Activated T-helper 1 cell treated with anti-CD3 and anti-CD28 coated beads, Interleukin-2, amount 50 U/mL, for 16 hours (primary cell): ENCODE results near the gene MYO18B.

ENCODE experiments used
- DNase-seq, 2 donors: peaks; one replicate each; pipeline ENCODE4 v3.0.0-alpha.2; 2020; ENCODE audit warnings: low read depth in 1 of 2, low spot score in 1 of 2

The MYO18B gene

GRCh38 chr22:25844601-25845000 is 102.6 kb downstream of the MYO18B start:
- no peak for DNase-seq

DNA sequence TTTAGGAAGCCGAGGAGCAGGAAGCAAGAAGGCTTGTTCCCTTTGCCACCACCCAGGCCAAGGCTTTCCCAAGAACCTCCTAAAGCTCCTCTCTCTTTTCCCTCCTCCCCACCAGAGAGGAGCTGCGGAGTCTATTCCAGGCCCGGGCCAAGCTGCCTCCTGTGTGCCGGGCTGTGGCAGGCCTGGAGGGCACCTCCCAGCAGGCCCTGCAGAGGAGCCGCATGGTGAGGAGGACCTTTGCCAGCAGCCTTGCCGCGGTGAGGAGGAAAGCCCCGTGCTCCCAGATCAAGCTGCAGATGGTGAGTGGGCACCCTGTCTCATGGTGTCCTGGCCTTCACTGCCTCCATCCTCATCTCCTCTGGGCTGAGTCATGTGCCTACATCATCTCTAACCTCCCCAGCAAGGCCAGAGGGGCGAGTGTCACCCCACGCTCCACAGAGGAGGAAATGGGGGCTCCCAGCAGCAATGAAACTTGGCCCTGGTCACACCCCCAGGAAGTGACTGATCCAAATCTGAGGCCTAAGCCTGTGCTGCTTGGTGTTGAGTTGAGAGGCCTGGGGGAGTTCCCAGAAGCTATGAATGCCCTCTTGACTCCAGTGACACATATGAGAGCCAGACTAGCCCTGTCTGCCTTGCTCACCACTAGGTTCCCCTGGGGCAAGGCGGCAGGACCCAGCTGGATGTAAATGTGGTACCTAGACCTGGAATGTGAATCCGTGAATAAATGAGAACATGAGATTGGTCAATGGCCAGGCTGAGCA is 104.2 kb downstream of the MYO18B start:
- DNase-seq: no peak

GRCh38 chr22:25847451-25847850 is 105.5 kb downstream of the MYO18B start:
- no peak for DNase-seq

- DNase-seq: no peak
Measured at GRCh38 chr22:25848954-25849353, 107.0 kb downstream of the MYO18B start.

- DNase-seq: no peak
Measured at GRCh38 chr22:25849522-25849921, 107.5 kb downstream of the MYO18B start.

GRCh38 chr22:25852223-25852622 is 110.2 kb downstream of the MYO18B start:
- no peak for DNase-seq

GRCh38 chr22:25853078-25853477 is 111.1 kb downstream of the MYO18B start:
- no peak for DNase-seq

DNA sequence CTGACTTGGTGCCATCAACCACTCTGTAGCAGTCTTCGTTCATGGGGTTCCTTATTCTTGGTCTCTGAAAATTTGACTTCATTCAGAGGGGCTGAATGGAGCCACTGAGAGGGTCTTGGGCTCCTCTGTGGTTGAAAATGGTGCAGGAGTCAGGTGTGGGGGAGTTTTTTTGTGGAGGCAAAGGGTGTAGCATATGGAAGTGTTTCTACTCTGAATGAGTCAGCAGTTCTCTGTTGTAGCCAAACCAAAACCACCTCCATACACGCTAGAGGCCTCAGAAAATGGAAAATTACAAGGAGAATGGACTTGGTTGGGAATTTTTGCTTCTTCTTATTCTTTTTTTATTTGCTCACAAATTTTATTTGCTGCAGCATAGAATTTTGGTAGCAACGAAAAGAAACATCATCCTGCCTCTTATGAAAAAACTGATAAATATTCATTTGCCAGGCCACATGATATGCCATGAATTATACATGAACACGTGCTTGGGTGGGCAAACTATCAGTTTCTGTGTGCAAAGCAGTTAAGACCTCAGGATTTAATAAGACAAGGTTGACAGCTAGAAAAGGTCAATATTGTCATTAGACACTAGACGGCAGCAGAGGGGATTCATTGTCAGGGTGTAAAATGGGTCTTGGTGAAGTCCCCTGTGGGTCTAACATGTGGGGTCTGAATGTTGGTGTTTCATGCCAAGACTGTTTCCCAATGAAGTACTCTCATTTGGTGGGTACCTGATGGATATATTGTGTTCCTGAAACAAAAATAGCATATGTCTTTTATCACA is 111.7 kb downstream of the MYO18B start:
- no peak for DNase-seq

DNA sequence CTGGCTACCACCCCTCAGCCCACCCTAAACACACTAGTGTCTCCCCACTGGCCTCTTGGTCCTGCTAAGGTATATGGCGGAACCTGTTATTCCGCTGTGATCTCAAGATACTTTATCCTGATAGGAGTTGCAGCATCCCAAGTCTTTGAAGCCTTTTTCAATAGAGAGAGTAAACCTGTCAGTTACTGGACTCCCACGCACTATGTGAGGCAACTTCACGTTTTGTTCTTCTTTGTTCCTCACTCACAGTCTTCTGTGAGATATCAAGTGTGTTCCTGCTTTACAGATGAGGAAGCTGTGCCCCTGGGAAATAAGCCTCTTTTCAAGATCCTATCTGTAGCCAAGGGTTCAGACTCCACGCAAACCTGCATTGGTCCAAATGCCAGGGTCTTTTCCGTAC is 127.8 kb downstream of the MYO18B start:
- DNase-seq: no peak

- DNase-seq: no peak
Measured at GRCh38 chr22:25874327-25874726, 132.3 kb downstream of the MYO18B start.

DNA sequence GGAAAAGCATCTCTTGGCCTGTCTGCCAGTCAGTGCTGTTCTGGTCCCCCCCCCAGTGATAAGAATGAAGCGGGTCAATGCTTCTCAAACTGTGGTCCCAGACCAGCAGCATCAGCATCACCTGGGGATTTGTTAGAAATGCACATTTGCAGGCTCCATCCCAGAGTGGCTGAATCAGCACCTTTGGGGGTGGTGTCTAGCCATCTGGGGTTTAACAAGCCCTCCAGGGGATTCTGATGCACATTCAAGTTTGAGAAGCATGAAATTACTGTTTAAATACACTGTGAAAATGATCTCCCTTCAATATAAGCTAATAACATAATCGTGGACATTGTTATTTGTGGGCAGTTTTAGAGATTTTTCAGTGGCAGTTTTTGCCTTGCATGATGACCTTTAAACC is 133.5 kb downstream of the MYO18B start:
- no peak for DNase-seq

DNA sequence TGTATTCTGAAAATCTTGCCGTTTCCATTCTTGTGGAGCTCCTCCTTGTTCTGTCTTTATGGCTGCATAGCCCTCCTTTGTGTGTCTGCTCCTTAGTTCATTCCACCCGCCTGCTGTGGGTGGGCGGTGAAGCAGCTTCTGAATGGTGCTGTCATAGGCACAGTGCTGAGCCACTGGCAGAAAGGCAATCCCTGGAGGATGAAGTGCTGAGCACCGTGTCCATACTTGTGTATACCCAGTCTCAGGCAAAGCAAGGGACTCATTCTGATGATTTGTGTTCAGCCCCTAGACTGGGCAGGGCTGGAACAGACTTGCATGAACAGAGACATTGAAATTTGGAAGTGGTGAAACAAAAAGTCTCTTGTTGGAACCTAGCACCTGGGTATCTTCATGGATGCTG is 134.9 kb downstream of the MYO18B start:
- no peak for DNase-seq

GRCh38 chr22:25878933-25879332 is 136.9 kb downstream of the MYO18B start:
- DNase-seq: no peak

- no peak for DNase-seq
Measured at GRCh38 chr22:25880524-25880923, 138.5 kb downstream of the MYO18B start.

DNA sequence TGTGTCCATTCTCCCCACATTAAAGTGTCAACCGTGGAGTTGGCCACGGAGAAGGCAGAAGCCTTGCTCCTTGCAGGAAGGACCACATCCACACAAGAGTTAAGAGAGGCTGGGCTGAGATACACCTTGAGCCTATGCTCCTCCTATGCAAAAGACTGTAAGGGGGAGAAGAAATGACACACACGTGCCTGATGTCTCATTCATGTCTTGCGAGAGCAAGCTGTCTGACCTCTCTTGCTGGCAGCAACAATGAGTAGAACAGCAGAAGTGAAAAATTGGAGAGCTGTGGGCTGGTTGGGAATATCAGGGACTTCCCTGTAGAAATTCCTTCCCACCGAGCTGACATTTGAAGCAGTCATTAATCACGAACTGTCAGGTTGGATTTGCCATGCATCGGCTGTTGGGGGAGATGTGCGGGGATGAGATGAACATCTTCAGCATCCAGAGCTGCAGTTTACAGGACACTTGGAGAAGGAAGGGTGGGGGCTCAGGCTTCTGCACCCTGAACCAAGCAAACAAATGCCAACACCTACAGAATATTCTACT is 139.3 kb downstream of the MYO18B start:
- no peak for DNase-seq

GRCh38 chr22:25882360-25882759 is 140.4 kb downstream of the MYO18B start:
- no peak for DNase-seq

DNA sequence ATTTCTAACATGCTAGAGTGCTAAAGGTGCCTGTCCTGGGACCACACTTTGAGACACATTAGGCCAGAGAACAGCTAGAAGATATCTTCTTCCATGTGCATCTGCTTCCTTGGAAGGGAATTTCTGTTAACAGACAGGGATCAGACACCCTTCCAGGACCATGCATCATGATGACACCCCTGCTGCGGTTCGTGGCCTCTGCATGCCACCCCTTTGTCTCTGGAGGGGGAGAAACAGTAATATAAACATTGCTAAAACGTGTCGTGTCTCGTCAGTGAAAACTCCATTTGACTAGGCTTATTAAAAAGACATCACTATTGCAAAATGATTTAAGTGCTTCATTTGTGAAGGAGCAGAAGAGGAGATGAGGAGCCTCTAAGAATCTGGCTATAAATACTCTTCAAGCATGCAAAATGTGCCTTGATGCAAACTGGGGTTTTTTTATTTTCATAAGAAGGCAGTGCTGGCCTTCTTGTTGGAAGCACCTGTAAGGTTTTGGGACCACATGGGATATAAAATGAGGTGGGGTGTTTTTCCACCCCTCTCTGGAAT is 141.6 kb downstream of the MYO18B start:
- no peak for DNase-seq

GRCh38 chr22:25884121-25884520 is 142.1 kb downstream of the MYO18B start:
- no peak for DNase-seq

GRCh38 chr22:25888399-25889054 is 146.5 kb downstream of the MYO18B start:
- DNase-seq: no peak

DNA sequence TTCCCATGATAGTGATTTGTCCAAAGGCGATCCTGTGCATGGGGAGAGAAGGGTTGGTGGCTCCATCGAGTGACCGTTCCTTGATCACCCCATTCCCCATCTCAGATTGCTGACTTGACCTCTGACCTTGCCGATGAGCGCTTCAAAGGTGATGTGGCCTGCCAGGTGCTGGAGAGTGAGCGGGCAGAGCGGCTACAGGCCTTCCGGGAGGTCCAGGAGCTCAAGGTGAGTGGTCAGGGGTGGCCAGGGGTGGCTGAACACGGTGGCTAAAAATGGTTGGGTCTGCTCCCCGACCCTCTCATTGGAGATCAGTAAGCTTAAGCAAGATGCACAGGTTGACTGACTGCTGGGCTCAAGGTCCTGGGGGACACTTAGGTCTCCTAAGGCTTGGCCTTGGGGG is 148.7 kb downstream of the MYO18B start:
- no peak for DNase-seq

DNA sequence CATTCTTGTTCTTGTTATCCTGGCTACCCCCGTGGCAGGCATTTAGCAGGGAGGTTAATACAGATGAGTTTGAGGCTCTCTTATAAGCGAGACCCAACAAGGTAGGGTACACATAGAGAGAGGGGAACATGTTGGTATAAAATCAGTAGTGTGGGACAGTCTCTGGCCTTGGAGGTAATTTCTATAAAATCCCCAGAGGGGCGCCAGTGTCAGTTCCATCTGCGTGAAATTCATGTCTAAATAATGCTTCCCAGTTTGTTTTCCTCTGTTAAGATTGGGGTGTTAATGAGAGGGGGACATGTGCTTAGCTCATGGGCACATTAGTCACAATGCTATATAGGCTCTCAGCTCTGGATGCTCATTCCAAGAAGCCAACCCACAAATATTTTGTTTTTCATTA is 150.7 kb downstream of the MYO18B start:
- DNase-seq: no peak

GRCh38 chr22:25895678-25896077 is 153.7 kb downstream of the MYO18B start:
- no peak for DNase-seq
